Central memory CD8-positive, alpha-beta T cell (primary cell): ENCODE measurements around the gene IRX1.

Source experiments
- ATAC-seq: fragments of 150-1000 bp; cut with Tn5 transposase; replicated peaks from 2 replicates; pipeline ENCODE4 v1.10.0; 2022; ENCODE audit warnings: mild to moderate bottlenecking, moderate FRiP score, moderate number of reproducible peaks; ENCODE audit not compliant: poor library complexity, severe bottlenecking; ENCODE audit errors: extremely low read depth
- DNase-seq, 2 donors: peaks; one replicate each; pipeline ENCODE4 v3.0.0; 2021; ENCODE audit warnings: low spot score in 2 of 2
- H3K27ac Mint-ChIP-seq: one replicate; pipeline ENCODE4 v1.8.0; 2022; ENCODE audit warnings: low read depth, mild to moderate bottlenecking, moderate library complexity, mixed read lengths
- H3K27me3 Mint-ChIP-seq: one replicate; pipeline ENCODE4 v1.8.0; 2022; ENCODE audit warnings: mixed read lengths
- H3K36me3 Mint-ChIP-seq: one replicate; pipeline ENCODE4 v1.8.0; 2022; ENCODE audit warnings: mild to moderate bottlenecking, moderate library complexity, mixed read lengths; ENCODE audit not compliant: insufficient read depth
- H3K4me1 Mint-ChIP-seq: one replicate; pipeline ENCODE4 v1.8.0; 2022; ENCODE audit warnings: mixed read lengths
- H3K4me3 Mint-ChIP-seq: one replicate; pipeline ENCODE4 v1.8.0; 2022; ENCODE audit warnings: mild to moderate bottlenecking, moderate library complexity, mixed read lengths
- H3K9me3 Mint-ChIP-seq: one replicate; pipeline ENCODE4 v1.8.0; 2022; ENCODE audit warnings: mixed read lengths

The IRX1 gene

DNA sequence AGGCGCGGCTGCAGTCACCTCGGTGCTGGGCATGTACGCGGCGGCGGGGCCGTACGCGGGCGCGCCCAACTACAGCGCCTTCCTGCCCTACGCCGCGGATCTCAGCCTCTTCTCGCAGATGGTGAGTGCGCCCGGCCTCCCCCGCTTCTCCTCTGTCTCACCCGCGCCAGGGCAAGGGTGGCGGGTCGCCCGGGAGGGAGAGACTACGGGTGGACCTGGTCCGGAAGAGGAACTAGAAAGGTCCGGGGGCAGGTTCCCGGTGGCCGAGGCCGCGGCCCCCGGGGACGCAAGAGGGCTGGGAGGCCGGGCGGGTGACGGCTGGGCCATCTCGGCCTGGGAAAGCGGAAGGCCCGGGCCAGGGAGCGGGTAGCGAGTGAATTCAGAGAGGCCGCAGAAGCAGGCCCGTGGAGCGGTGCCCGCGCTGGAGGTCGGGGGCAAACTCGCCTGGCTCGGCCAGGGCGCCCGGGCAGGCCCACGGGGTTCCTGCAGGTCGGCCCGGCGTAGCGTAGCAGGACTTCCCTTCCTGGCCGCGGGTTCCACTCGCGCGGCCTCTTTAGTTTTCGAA, 711 bp downstream of the IRX1 start:
- ATAC-seq, result no peak
- no peak overlapping the region for H3K27ac Mint-ChIP-seq
- DNase-seq, result no peak
- H3K27me3 Mint-ChIP-seq, result peaks cover 62% of the 10 kb centered on the region
- peaks cover 3% of the 10 kb centered on the region for H3K36me3 Mint-ChIP-seq
- H3K9me3 Mint-ChIP-seq, result peaks cover 4% of the 10 kb centered on the region
- H3K4me1 Mint-ChIP-seq, result no peaks in the 10 kb centered on the region
- no peak overlapping the region for H3K4me3 Mint-ChIP-seq

DNA sequence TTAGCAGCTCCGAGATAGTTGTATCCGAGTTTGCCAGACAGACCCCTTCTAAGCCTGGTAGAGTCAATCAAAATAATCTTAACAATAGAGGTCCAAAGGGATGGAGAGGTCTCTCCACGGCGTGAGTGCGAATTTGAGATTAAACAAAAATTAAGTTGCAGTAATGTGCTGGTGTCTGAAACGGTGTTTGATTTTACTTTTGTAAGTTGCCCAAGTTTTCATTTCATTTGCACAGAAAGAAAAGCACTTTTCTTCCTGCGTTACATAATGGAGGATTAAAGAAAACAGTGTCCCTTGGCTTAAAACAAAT, 1.2 kb downstream of the IRX1 start:
- H3K27ac Mint-ChIP-seq, result no peak overlapping the region
- H3K36me3 Mint-ChIP-seq, result peaks cover 3% of the 10 kb centered on the region
- H3K4me3 Mint-ChIP-seq, result no peak overlapping the region
- H3K4me1 Mint-ChIP-seq, result no peaks in the 10 kb centered on the region
- DNase-seq (no peak), ATAC-seq (no peak)
- H3K27me3 Mint-ChIP-seq, result peaks cover 63% of the 10 kb centered on the region
- peaks cover 8% of the 10 kb centered on the region for H3K9me3 Mint-ChIP-seq

DNA sequence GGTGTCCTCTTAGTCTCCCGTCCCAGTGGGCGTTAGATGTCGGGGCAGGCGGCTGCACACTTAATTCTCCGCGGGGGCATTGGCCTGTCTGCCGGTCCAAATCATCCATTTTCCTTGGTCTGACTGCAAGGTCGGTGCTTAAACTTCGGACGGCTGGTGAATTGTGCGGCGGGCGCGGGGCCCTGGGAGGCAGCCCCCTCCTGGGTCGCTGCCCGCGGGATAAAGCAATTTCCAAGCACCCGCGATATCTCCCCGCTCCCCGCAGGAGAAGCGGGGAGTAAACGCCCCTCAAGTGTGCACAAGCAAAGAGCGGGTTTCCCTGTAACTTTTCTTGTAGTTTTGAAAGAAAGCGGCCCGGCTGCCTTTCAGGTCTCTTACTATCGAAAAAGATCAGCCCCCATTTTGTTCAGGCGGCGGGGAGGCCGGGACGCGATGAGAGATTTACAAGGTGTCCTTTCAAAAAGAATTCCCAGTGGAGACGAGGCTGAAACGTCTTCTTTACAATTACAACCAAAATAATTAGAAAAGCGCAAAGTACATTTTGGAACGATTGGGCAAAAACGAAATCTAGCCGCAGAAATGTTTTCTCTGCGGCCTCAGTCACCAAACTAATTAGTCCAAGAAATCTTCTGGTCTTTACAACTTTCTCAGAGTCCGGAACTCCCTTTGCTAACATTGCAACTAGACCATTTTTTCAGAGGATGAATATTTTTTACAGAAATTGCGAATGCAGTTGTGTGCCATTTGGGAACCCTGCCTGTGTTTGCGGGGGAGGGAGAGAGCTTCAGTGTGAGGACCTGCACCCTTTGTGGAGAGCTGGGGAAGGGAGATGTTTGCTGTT, 1.8 kb downstream of the IRX1 start:
- Mint-ChIP-seq H3K4me1 (no peaks in the 10 kb centered on the region), H3K9me3 (peaks cover 8% of the 10 kb centered on the region), H3K4me3 (no peak overlapping the region), H3K27me3 (peaks cover 63% of the 10 kb centered on the region), H3K27ac (no peak overlapping the region), H3K36me3 (peaks cover 3% of the 10 kb centered on the region)
- ATAC-seq (no peak), DNase-seq (no peak)

DNA sequence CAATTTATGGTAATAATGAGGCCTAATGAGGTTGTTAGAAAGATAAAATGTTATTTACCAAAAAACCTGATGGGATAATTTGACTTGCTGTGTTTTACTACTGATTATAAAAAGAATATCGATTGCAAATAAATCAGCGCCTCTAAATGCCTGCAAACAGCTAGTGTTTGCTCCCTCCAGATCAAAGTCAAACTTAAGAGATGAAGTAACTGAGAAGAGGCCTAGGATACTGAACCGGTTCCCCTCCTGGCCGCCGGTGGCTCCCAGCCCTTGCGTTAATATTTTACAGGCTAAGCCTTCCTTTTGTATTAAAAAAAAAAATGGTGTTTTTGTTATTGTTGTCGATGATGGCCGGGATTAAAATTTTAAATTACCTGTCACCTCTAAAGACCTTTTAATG, 2.6 kb downstream of the IRX1 start:
- ATAC-seq (no peak), DNase-seq (no peak)
- peaks cover 3% of the 10 kb centered on the region for H3K36me3 Mint-ChIP-seq
- no peaks in the 10 kb centered on the region for H3K4me1 Mint-ChIP-seq
- H3K27me3 Mint-ChIP-seq, result peaks cover 59% of the 10 kb centered on the region
- no peak overlapping the region for H3K4me3 Mint-ChIP-seq
- no peak overlapping the region for H3K27ac Mint-ChIP-seq
- peaks cover 8% of the 10 kb centered on the region for H3K9me3 Mint-ChIP-seq

DNA sequence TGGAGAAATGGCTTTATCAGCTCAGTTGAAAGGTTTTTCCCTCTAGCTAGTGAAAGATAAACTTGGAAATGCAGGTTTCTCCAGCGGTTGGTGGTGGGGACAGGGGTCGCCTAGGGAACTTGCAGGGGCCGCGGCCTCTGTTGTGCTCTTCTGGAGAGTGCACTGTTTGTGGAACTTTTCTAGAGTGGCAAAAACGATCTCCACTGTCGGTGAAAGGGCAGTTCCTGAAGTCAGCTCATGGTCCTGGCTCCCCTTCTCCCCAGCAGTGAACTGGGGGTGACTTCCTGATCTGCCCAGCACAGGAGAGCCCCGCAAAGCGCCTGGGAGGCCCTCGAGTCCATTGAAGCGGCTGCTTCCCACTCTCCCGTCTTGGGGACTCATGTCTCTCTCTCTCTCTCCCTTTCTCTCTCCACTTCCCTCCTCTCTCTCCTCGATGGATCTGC, 3.2 kb downstream of the IRX1 start:
- H3K27me3 Mint-ChIP-seq, result peaks cover 59% of the 10 kb centered on the region
- no peak overlapping the region for H3K4me3 Mint-ChIP-seq
- peaks cover 8% of the 10 kb centered on the region for H3K9me3 Mint-ChIP-seq
- no peak overlapping the region for H3K27ac Mint-ChIP-seq
- ATAC-seq, result no peak
- no peak for DNase-seq
- no peaks in the 10 kb centered on the region for H3K4me1 Mint-ChIP-seq
- peaks cover 3% of the 10 kb centered on the region for H3K36me3 Mint-ChIP-seq

DNA sequence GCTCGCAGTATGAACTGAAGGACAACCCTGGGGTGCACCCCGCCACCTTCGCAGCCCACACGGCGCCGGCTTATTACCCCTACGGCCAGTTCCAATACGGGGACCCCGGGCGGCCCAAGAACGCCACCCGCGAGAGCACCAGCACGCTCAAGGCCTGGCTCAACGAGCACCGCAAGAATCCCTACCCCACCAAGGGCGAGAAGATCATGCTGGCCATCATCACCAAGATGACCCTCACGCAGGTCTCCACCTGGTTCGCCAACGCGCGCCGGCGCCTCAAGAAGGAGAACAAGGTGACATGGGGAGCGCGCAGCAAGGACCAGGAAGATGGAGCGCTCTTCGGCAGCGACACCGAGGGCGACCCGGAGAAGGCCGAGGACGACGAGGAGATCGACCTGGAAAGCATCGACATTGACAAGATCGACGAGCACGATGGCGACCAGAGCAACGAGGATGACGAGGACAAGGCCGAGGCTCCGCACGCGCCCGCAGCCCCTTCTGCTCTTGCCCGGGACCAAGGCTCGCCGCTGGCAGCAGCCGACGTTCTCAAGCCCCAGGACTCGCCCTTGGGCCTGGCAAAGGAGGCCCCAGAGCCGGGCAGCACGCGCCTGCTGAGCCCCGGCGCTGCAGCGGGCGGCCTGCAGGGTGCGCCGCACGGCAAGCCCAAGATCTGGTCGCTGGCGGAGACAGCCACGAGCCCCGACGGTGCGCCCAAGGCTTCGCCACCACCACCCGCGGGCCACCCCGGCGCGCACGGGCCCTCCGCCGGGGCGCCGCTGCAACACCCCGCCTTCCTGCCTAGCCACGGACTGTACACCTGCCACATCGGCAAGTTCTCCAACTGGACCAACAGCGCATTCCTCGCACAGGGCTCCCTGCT, 3.8 kb downstream of the IRX1 start:
- Mint-ChIP-seq H3K27me3 (peaks cover 60% of the 10 kb centered on the region), H3K4me1 (no peaks in the 10 kb centered on the region), H3K4me3 (no peak overlapping the region), H3K27ac (no peak overlapping the region), H3K36me3 (peaks cover 2% of the 10 kb centered on the region), H3K9me3 (peaks cover 8% of the 10 kb centered on the region)
- DNase-seq (no peak), ATAC-seq (no peak)

DNA sequence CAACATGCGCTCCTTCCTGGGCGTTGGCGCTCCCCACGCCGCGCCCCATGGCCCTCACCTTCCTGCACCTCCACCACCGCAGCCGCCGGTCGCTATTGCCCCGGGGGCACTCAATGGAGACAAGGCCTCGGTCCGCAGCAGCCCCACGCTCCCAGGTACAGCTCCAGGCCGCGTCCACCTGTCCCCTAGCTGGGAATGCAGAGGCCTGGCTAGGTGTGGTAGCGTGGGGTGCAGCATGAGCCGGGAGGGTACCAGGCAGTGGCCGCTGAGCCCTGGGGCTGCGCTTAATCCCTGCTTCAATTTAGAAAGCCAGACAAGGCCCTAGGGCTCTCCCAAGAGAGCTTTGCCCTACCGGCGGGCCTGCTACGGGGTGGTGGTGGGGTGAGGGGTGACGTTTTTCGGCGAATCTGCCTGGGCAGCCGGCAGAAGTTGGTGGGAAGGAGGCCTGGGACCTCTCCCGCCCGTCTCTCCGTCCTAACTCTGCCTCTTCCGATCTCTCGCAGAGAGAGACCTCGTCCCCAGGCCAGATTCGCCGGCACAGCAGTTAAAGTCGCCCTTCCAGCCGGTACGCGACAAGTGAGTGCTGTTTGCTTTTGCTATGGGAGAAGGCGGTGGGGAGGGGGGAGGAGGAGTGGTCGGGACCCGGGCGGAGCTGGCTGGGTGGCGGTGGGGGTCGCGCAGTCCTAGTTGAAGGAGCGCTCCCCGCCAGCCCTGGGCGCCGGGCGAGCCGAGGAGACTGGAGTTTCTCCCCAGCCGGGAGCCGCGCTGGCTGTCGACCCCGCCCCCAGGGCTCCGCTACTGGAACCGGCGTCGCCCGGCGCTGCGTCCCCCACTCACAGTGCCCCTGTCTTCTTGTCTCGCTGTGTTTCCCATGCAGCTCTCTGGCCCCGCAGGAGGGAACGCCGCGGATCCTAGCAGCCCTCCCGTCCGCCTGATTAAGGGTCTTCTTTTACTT, 4.8 kb downstream of the IRX1 start:
- Mint-ChIP-seq H3K9me3 (peaks cover 8% of the 10 kb centered on the region), H3K36me3 (peaks cover 2% of the 10 kb centered on the region), H3K27ac (no peak overlapping the region), H3K27me3 (peaks cover 66% of the 10 kb centered on the region), H3K4me1 (no peaks in the 10 kb centered on the region), H3K4me3 (no peak overlapping the region)
- no peak for ATAC-seq
- DNase-seq, result no peak

DNA sequence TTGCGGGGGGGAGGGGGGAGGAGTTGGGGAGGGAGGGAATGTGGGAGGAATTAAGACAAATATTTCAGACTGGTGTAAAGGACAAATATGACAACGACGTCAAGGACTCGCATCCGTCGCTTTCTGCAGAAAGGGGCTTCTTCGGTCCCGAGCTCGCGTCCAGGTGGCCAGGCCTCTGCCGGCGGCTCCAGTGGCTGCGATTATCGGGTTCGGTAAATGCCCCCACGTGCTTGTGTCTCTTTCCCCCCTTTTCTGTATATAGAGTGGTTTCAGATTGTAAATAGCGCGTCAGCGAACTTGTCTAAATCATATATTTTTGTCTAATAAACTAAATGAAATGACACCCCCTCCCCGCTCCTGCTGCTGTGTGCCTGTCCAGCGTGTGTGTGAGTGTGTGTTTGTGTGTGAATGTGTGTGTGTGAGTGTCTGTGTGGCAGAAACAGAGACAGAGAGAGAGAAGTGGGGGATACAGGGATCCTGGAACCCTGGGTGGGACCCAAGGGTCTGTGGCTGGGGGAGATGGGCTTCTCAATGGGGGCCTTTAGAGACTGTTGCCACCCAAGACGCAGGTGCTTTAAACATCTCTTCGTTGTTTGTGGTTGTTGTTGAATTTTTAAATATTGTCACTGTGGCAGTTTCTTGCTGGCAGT, 5.6 kb downstream of the IRX1 start:
- Mint-ChIP-seq H3K36me3 (peaks cover 2% of the 10 kb centered on the region), H3K4me1 (no peaks in the 10 kb centered on the region), H3K27ac (no peak overlapping the region), H3K27me3 (peaks cover 66% of the 10 kb centered on the region), H3K4me3 (no peak overlapping the region), H3K9me3 (peaks cover 8% of the 10 kb centered on the region)
- DNase-seq, result no peak
- no peak for ATAC-seq

DNA sequence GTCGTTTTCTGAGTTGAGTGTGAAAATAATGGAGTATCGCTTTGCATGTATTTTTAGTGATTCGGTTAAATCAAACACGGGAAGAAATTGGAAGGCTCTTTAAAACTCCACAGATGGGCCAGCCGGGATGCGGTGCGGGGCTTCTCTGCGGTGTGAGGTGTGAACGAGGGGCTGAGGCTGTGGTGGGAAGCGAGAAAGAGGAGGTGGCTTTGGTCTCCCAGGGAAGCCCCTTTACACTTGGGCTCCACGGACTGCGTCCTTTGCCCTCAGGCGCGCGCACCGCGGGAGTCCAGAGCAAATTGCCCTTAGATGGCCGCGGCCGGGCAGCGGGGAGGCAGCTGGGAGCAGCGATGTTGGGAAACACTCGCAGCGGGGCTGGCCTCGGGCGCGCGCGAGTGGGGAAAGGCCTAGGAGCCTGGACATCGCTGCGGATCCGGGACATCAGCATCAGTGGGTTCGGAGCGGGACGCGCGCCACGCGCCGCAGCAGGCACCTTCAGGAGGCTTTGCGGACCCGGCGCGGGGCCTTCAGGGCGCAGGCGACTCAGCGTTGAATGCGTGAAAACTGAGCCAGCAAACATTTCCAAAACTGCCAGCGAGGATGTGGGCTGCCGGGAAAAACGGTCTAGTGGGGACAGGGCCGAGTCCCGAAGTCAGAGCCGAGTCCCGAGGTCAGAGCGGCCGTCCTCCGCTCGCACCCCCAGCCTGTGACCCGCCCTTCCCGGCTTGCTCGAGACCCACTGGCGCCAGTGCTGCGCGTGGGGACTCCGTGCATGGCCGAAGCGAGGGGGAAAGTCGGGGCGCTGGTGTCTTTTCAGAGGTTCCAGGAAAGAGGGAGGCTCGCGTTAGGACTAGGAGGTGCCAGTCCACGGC, 6.5 kb downstream of the IRX1 start:
- no peak overlapping the region for H3K27ac Mint-ChIP-seq
- H3K27me3 Mint-ChIP-seq, result peaks cover 71% of the 10 kb centered on the region
- H3K4me3 Mint-ChIP-seq, result no peak overlapping the region

DNA sequence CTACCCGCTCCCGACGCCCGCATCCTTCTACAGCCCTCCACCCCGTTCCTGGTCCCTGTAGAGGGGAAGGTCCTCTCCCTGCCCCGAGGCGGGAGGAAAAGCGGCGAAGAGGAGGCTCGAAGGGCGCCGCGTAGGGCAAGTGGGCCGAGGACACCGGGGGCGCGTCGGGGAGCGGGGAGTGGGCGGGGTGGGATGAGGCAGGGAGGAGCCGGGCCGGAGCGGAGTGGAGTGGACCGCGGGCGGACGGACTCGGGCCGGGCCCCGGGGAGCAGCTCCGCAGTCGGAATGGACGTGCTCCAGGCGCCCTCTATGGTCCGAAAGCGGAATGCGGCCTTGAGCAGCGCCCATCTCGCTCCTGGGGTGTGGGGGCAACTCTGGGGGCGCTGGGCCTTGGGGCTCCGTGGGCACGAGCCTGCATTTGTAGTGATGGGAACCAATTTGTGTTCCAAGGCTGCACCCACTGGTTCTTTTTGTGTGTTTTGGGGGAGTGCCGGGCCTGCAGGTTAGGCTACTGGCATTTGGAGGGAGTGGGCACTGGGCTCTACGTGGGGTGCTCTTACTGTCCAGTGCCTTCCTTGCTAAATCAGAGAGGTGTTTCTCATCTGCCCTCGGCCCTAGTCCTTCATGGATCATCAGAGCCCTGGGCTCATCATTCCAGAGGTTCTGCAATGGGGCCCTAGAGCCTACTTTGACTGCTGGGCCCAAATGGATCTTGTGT, 7.3 kb downstream of the IRX1 start:
- Mint-ChIP-seq H3K36me3 (peaks cover 2% of the 10 kb centered on the region), H3K27ac (no peak overlapping the region), H3K4me3 (no peak overlapping the region), H3K4me1 (no peaks in the 10 kb centered on the region), H3K27me3 (peaks cover 64% of the 10 kb centered on the region), H3K9me3 (peaks cover 14% of the 10 kb centered on the region)
- ATAC-seq (no peak), DNase-seq (no peak)

More for the DNA sequence above, 6.5 kb downstream of the IRX1 start:
- H3K36me3 Mint-ChIP-seq, result peaks cover 2% of the 10 kb centered on the region
- DNase-seq (no peak), ATAC-seq (no peak)
- peaks cover 14% of the 10 kb centered on the region for H3K9me3 Mint-ChIP-seq
- H3K4me1 Mint-ChIP-seq, result no peaks in the 10 kb centered on the region
